ENCODE measurements around the gene C1R. TPM values are rescaled to one million over a fixed set of nuclear protein-coding genes. Genes with fewer than 3 reads are reported as not detected.

Gene C1R
- 24.3 to 43.4 TPM (median 26.6 TPM) in 5 replicates for total RNA-seq (2022; extraction: Qiagen RNA extraction; ENCODE audit: low read depth)

DNA sequence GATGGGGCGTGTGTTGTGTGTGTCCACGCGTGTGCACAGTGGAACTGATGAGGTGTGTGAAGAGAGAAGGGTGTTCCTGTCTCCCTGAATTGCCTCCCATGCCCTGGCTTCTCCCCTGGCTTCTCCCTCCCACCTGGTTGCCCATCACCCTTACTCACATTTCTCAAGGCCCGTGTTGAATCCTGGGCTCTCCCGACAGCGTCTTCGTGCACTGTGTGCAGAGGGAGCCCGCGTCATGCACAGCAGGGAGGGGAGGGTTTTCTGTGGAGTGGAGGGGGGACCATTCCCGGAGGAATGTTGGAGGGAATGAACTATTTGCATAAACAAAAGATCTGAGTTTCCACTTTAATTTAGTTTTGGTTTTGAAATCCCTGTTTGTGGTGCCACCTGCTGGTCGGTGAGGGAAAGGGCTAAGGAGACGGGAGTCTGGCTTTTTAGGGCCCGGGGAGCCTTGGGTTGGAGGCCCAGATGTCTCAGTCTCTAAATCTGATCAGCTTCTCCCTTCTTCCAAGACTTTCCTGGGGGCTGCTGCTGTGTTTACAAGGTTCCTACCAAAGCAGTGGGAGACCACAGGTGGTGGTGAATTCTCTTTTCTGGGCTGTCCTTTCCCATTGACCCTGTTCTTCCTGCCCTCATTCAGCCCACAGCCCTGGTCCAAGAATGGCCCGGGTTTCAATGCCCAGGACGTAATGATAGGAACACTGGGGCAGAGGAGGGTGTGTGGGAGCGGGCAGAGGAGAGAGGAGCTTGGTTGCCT is at the start of gene C1R:
Gene C1R (minus strand): TSS at position 217 of the 757 bp plus-strand sequence. CDS start 57 bp downstream, at position 160.

DNA sequence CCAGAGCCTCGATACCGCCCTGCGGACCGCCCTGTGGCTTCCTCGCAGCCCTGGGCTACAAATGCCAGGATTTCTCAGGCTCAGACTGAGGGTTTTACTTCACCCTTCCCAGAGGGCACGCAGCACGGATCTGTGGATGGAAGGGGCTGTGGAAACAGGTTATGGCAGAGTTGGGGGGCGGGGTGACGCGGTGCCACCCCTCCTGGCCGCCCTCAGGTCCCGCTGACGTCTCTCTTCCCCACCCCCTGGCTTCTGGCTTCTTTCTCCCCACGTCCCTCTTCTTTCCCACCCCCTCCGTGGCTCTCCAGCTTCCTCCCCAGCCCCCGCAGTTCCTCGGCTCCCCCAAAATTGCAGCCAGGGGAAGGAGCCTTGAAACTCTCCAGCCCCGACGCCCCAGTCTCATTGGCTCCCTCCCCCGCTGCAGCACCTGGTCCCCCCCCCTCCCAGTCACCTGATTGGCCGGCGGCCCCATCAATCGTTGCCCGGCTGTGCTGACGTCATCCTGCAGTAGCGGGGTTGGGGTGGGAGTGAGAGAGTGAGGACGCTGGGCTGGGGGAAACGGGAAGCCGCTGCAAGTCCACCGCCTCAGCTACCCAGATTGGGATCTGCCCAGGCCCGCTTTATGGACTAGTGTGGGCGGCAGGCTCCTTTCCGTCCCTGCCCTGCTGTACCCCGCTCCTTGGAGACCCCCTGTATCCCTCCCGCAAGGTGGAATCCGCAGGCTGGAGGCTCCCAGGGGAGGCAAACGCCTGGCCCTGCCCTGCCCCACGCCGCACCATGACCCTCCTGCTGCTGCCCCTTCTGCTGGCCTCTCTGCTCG is 37.8 kb upstream of the C1R start, which contains the start of gene CLSTN3:
Gene CLSTN3 (plus strand): TSS at position 500 of the 820 bp plus-strand sequence. CDS start 278 bp downstream, at position 778.

DNA sequence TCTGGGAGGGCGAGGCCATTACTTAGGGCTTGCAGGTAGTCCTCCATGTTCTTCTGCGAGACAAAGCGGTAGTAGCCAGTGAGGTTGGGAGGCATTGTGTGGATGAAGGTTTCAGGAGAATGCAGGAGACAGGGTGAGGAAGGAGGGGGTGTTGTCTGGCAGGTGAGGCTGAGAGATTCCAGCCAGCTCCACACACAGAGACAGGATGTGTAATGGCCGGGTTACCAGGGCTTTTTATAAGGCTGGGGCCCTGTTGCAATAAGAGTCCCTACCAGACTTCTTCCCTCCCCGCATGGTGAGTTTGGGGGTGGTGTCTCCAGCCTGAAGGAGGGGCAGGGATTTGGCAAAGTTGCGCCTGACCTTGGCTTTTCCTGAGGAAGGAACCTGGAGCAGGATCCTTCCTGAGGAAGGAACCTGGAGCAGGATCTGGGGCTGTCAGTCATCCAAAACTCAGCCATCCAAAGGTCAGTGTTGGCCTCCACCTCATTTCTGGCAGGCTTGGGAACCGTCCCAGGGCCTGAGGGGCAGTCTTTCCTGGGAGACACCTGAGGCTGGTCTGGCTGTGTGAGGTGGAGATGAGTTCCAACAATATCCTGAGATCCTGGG is 36.5 kb upstream of the C1R start, which contains the start of gene RBP5:
Gene RBP5 (minus strand): TSS at position 209 of the 606 bp plus-strand sequence. CDS start 114 bp downstream, at position 95.

DNA sequence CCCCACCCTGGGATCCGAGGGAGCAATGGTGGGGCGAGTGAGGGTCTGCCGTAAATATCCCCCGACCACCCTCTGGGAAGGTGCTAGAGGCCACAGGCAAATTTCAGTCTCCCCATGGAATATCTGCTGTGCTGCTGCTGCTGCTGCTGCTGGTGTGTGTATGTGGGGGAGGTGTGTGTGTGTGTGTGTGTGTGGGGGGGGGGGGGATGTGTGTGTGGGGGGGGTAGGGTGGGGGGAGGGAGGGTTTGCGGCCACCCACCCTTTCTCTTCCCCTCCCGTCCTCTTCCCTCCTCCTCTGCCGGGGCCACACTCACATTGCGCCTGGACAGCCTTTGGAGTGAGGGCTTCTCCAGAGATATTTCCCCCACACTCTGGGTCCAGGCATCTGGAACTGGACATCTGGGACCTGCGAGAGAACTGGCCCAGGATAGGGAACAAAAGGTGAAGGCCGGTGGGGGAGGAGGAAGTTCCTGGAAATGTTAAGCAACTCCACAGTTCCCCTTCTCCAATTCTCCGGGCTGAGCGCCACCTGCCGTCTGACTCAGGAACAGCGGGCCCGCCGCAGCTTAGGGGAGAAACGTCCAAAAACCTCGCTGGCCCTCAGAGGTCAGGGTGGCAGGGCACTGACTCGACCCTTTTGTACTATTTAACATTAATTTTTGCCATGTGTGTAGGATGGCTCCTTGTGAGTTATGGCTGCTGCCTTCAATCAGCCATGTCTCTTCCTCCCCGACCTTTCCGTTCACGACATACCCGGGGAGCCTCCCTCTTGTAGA is 16.7 kb upstream of the C1R start, which contains the start of gene C1RL:
Gene C1RL (minus strand): TSS at position 419 of the 776 bp plus-strand sequence. CDS start 34 bp downstream, at position 385.

DNA sequence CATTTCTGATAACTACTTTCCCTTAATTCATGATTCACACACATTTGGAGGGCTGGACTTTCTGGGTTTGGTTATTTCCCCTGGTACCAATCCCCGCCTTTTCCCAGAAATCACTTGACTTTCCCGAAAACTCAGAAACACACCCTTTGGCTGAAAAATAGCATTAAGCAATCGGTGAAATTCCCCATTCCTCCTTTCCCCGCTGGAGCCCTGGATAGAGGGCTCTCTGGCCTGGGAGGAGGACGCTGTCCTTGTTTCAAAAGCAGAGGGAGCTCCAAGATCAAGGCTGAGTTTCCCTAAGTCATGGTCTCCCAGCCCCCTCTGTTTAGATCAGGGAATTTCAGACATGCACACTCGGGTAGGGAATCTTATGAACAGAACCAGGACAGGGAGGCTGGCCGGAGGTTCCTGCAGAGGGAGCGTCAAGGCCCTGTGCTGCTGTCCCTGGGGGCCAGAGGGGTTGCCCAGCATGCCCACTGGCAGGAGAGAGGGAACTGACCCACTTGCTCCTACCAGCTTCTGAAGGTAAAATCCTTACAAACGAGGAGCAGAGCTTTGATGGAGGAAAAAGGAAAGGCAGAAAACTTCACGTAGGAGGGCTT is 31.8 kb downstream of the C1R start, which contains the start of gene C1S:
Gene C1S (plus strand): TSS at position 366 of the 602 bp plus-strand sequence. CDS start 1,195 bp downstream, outside the sequence.

Other genes with a start within 250 kb of the C1R start
- 80.3 to 92.3 TPM (median 82.2 TPM) in 5 replicates for gene CDCA3, start 241.2 kb downstream of the C1R start, total RNA-seq (2022; extraction: Qiagen RNA extraction; ENCODE audit: low read depth)
- 74.6 to 97.4 TPM (median 77.2 TPM) in 5 replicates for gene USP5, start 240.3 kb downstream of the C1R start, total RNA-seq (2022; extraction: Qiagen RNA extraction; ENCODE audit: low read depth)
- 1,360 to 1,675 TPM (median 1,619 TPM) in 5 replicates for gene TPI1, start 224.9 kb downstream of the C1R start, total RNA-seq (2022; extraction: Qiagen RNA extraction; ENCODE audit: low read depth)
- gene SPSB2, start 219.1 kb downstream of the C1R start, total RNA-seq (2022; extraction: Qiagen RNA extraction; ENCODE audit: low read depth), result 16.8 to 22.9 TPM (median 19.9 TPM) in 5 replicates
- gene LRRC23, start 187.6 kb downstream of the C1R start, total RNA-seq (2022; extraction: Qiagen RNA extraction; ENCODE audit: low read depth), result 16.4 to 17.9 TPM (median 16.5 TPM) in 5 replicates
- 41.2 to 50.5 TPM (median 42.1 TPM) in 5 replicates for gene ENO2, start 177.9 kb downstream of the C1R start, total RNA-seq (2022; extraction: Qiagen RNA extraction; ENCODE audit: low read depth)
- gene ATN1, start 164.5 kb downstream of the C1R start, total RNA-seq (2022; extraction: Qiagen RNA extraction; ENCODE audit: low read depth), result 48.9 to 77.1 TPM (median 73.0 TPM) in 5 replicates
- not detected in 5 replicates for gene RNU7-1, start 148.6 kb downstream of the C1R start, total RNA-seq (2022; extraction: Qiagen RNA extraction; ENCODE audit: low read depth)
- gene C12orf57, start 148.4 kb downstream of the C1R start, total RNA-seq (2022; extraction: Qiagen RNA extraction; ENCODE audit: low read depth), result 250 to 321 TPM (median 290 TPM) in 5 replicates
- 10.3 to 13.1 TPM (median 12.1 TPM) in 5 replicates for gene PTPN6, start 141.1 kb downstream of the C1R start, total RNA-seq (2022; extraction: Qiagen RNA extraction; ENCODE audit: low read depth)
- 308 to 350 TPM (median 341 TPM) in 5 replicates for gene PHB2, start 121.8 kb downstream of the C1R start, total RNA-seq (2022; extraction: Qiagen RNA extraction; ENCODE audit: low read depth)
- gene EMG1, start 121.5 kb downstream of the C1R start, total RNA-seq (2022; extraction: Qiagen RNA extraction; ENCODE audit: low read depth), result 61.3 to 69.0 TPM (median 66.0 TPM) in 5 replicates
- gene LPCAT3, start 74.0 kb downstream of the C1R start, total RNA-seq (2022; extraction: Qiagen RNA extraction; ENCODE audit: low read depth), result 26.2 to 31.5 TPM (median 27.2 TPM) in 5 replicates
- gene C1S, start 31.7 kb downstream of the C1R start, total RNA-seq (2022; extraction: Qiagen RNA extraction; ENCODE audit: low read depth), result 36.8 to 62.7 TPM (median 41.0 TPM) in 5 replicates
- gene C1RL, start 16.8 kb upstream of the C1R start, total RNA-seq (2022; extraction: Qiagen RNA extraction; ENCODE audit: low read depth), result 9.4 to 17.0 TPM (median 10.3 TPM) in 5 replicates
- not detected in 5 replicates for gene RBP5, start 36.4 kb upstream of the C1R start, total RNA-seq (2022; extraction: Qiagen RNA extraction; ENCODE audit: low read depth)
- gene CLSTN3, start 37.9 kb upstream of the C1R start, total RNA-seq (2022; extraction: Qiagen RNA extraction; ENCODE audit: low read depth), result 12.6 to 18.0 TPM (median 14.3 TPM) in 5 replicates
- gene PEX5, start 97.2 kb upstream of the C1R start, total RNA-seq (2022; extraction: Qiagen RNA extraction; ENCODE audit: low read depth), result 31.1 to 37.0 TPM (median 33.4 TPM) in 5 replicates
- gene ACSM4, start 211.6 kb upstream of the C1R start, total RNA-seq (2022; extraction: Qiagen RNA extraction; ENCODE audit: low read depth), result not detected in 5 replicates

Data from A549 treated with CpdA at 1 μM for 4 hours (cell line).